ENCODE results near the gene TCEAL4.
A peak's percentile ranks its signal among the peaks of the same experiment; 100 is the strongest.

The TCEAL4 gene

GRCh38 chrX:103607364-103608305 lies 22.3 kb downstream of the TCEAL4 start, which contains the start of gene TCEAL3:
Gene TCEAL3, plus strand, starts transcription at chrX:103607963. Its CDS starts 1,102 bp downstream, at chrX:103609065.
- no peak for TF ChIP-seq CTCF (IDR thresholded peaks at IDR 0.05; ENCODE audit: extremely low read depth, insufficient read depth, missing control alignments)
- in situ Hi-C loops (cut with MboI; ENCODE audit: low pct_unique_long_range_greater_than_20kb, low sequenced_read_pairs, unreplicated experiment): no loop called here
- peak; percentile 50 for DNase-seq (ENCODE audit: low spot score)

- in situ Hi-C loops (cut with MboI; ENCODE audit: low pct_unique_long_range_greater_than_20kb, low sequenced_read_pairs, unreplicated experiment): no loop called here
- peak; percentile 20 for DNase-seq (ENCODE audit: low spot score)
- no peak for TF ChIP-seq CTCF (IDR thresholded peaks at IDR 0.05; ENCODE audit: extremely low read depth, insufficient read depth, missing control alignments)
These were observed 23.1 kb downstream of the TCEAL4 start for GRCh38 chrX:103608306-103608963.

- no peak for TF ChIP-seq CTCF (IDR thresholded peaks at IDR 0.05; ENCODE audit: extremely low read depth, insufficient read depth, missing control alignments)
- in situ Hi-C loops (cut with MboI; ENCODE audit: low pct_unique_long_range_greater_than_20kb, low sequenced_read_pairs, unreplicated experiment): no loop called here
- no peak for DNase-seq (ENCODE audit: low spot score)
These were observed 25.0 kb downstream of the TCEAL4 start for GRCh38 chrX:103610282-103610681.

GRCh38 chrX:103613362-103613890 lies 28.1 kb downstream of the TCEAL4 start:
- no peak for TF ChIP-seq CTCF (IDR thresholded peaks at IDR 0.05; ENCODE audit: extremely low read depth, insufficient read depth, missing control alignments)
- DNase-seq (ENCODE audit: low spot score): no peak
- in situ Hi-C loops (cut with MboI; ENCODE audit: low pct_unique_long_range_greater_than_20kb, low sequenced_read_pairs, unreplicated experiment): no loop called here

GRCh38 chrX:103614999-103615398 lies 29.7 kb downstream of the TCEAL4 start:
- no peak for TF ChIP-seq CTCF (IDR thresholded peaks at IDR 0.05; ENCODE audit: extremely low read depth, insufficient read depth, missing control alignments)
- in situ Hi-C loops (cut with MboI; ENCODE audit: low pct_unique_long_range_greater_than_20kb, low sequenced_read_pairs, unreplicated experiment): no loop called here
- no peak for DNase-seq (ENCODE audit: low spot score)

GRCh38 chrX:103615781-103616371 lies 30.6 kb downstream of the TCEAL4 start:
- no peak for TF ChIP-seq CTCF (IDR thresholded peaks at IDR 0.05; ENCODE audit: extremely low read depth, insufficient read depth, missing control alignments)
- in situ Hi-C loops (cut with MboI; ENCODE audit: low pct_unique_long_range_greater_than_20kb, low sequenced_read_pairs, unreplicated experiment): no loop called here
- no peak for DNase-seq (ENCODE audit: low spot score)
